Measurements from ENCODE around the gene ZNF764. TPM values are rescaled to one million over a fixed set of nuclear protein-coding genes. Genes with fewer than 3 reads are reported as not detected.
"Not testable (repeated sequence)": the region's sequence is repeated elsewhere in the genome, so short reads cannot be mapped to it uniquely, and the experiment has no call there.

Gene ZNF764
- total RNA-seq, 1 experiment from 2014 or later = 6.8 TPM

DNA sequence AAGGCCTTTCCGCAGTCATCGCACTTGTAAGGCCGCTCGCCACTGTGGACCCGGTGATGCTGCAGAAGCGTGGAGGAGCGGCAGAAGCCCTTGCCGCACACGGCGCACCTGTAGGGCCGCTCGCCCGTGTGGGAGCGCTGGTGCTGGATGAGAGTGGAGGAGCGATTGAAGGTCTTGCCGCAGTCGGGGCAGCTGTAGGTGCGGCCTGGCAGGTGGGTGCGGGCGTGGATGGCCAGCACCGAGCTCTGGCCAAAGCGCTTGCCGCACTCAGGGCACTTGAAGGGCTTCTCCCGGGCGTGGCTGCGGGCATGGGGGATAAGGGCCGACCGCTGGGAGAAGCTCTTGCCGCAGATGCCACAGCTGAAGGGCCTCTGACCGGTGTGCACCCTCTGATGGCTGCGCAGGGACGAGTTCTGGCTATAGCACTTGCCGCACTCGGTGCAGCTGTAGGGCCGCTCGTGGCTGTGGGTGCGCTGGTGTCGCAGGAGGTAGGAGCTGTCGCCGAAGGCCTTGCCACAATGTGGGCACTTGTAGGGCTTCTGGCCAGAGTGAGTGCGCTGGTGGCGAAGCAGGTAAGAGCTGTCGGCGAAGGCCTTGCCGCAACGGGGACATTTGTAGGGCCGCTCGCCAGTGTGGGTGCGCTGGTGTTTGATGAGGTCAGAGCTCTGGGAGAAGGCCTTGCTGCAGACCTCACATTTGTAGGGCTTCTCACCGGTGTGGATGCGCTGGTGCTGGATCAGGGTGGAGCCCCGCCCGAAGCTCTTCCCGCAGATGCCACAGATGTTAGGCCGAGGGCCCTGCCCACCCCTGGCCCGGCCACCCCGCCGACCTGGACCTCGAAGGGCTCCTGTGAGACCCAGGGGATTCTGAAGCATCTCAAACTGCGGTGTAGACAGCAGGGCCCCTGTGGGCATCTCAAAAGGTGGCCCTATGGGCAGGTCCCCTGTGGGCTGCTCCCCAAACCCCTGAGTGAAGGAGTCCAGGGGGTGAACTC lies 33.3 kb downstream of the ZNF764 start:
- peaks cover 18% of the 10 kb centered on the region for H3K36me3 ChIP-seq
- no peaks in the 10 kb centered on the region for H3K27me3 ChIP-seq
- peak overlapping the region; percentile 95; the same call in 1 of the 2 replicates for H3K4me3 ChIP-seq
- H3K9me3 ChIP-seq = no peaks in the 10 kb centered on the region
- no peak for DNase-seq

- peak; percentile 10 for DNase-seq
- Histone ChIP-seq H3K36me3 (peaks cover 18% of the 10 kb centered on the region), H3K27me3 (no peaks in the 10 kb centered on the region)
Measured at GRCh38 chr16:30523768-30524574, 34.2 kb downstream of the ZNF764 start.

GRCh38 chr16:30522702-30523463 lies 35.3 kb downstream of the ZNF764 start:
- not testable (repeated sequence) for H3K4me3 ChIP-seq, H3K27me3 ChIP-seq, H3K9me3 ChIP-seq, DNase-seq
- peaks cover 18% of the 10 kb centered on the region for H3K36me3 ChIP-seq

More at GRCh38 chr16:30523768-30524574, 34.2 kb downstream of the ZNF764 start:
- H3K4me3 ChIP-seq = no peak overlapping the region
- H3K9me3 ChIP-seq = no peaks in the 10 kb centered on the region

DNA sequence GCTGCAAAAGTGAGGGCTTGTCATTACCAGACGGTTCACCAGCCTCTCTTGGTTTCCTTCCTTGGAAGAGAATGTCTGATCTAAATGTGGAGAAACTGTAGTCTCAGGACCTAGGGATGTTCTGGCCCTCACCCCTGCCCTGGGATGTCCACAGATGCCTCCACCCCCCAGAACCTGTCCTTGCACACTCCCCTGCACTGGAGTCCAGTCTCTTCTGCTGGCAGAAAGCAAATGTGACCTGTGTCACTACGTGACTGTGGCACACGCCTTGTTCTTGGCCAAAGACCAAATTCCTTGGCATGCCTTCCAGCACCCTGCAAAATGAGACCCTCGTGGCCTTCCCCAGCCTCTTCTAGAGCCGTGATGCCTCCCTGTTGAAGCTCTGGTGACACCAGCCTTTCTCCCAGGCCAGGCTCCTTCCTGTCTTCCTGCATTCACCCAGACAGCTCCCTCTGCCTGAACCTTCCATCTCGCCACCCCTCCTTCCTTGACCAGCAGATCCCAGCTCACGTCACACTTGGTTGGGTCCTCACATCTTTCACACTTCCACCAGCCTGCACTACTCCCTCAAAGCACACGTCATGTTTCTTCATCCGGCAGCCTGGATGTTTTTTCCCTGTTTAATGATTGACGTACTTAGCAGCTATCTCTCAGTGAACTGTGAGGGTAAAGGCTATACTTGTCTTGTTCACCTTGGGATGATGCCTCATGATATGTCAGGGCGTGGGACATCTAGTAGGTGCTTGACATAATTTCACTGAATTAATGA lies 36.1 kb downstream of the ZNF764 start:
- H3K9me3 ChIP-seq = no peaks in the 10 kb centered on the region
- no peaks in the 10 kb centered on the region for H3K27me3 ChIP-seq
- peaks cover 18% of the 10 kb centered on the region for H3K36me3 ChIP-seq
- DNase-seq = no peak
- H3K4me3 ChIP-seq = no peak overlapping the region

DNA sequence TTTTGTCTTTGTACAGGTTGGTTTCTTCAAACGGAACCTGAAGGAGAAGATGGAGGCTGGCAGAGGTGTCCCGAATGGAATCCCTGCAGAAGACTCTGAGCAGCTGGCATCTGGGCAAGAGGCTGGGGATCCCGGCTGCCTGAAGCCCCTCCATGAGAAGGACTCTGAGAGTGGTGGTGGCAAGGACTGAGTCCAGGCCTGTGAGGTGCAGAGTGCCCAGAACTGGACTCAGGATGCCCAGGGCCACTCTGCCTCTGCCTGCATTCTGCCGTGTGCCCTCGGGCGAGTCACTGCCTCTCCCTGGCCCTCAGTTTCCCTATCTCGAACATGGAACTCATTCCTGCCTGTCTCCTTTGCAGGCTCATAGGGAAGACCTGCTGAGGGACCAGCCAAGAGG lies 36.7 kb downstream of the ZNF764 start:
- Histone ChIP-seq H3K36me3 (peaks cover 18% of the 10 kb centered on the region), H3K4me3 (no peak overlapping the region)
- DNase-seq = no peak

GRCh38 chr16:30519120-30520049 lies 38.8 kb downstream of the ZNF764 start:
- Histone ChIP-seq H3K4me3 (no peak overlapping the region), H3K36me3 (peaks cover 3% of the 10 kb centered on the region), H3K9me3 (no peaks in the 10 kb centered on the region), H3K27me3 (no peaks in the 10 kb centered on the region)
- DNase-seq = no peak

More for the DNA sequence above, 36.7 kb downstream of the ZNF764 start:
- H3K9me3 ChIP-seq = no peaks in the 10 kb centered on the region
- H3K27me3 ChIP-seq = no peaks in the 10 kb centered on the region

- Histone ChIP-seq H3K9me3 (no peaks in the 10 kb centered on the region), H3K36me3 (no peaks in the 10 kb centered on the region), H3K4me3 (no peak overlapping the region), H3K27me3 (no peaks in the 10 kb centered on the region)
- DNase-seq = no peak
Measured at GRCh38 chr16:30518552-30518951, 39.6 kb downstream of the ZNF764 start.

DNA sequence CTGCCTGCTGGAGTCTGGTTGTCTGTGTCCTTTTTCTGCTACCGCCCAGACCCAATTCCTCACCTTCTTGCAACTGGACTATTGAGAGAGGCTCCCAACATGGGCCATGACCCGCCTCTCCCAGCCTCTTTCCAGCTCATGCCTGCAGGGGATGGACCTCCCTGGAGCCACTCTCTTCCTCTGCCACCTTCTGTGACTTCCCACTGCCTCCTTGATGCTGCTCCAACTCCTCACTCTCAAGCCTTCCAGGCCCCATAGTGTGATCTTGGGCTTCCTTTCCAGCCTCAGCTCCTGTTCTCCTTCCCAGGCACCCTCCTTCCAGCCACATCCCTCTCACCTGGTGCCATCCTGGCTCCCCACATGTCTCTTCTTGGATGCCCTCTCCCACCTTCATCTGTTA lies 42.9 kb downstream of the ZNF764 start:
- no peaks in the 10 kb centered on the region for H3K27me3 ChIP-seq
- no peak overlapping the region for H3K4me3 ChIP-seq
- DNase-seq = no peak
- no peaks in the 10 kb centered on the region for H3K36me3 ChIP-seq
- no peaks in the 10 kb centered on the region for H3K9me3 ChIP-seq

- Histone ChIP-seq H3K27me3 (no peaks in the 10 kb centered on the region), H3K4me3 (no peak overlapping the region), H3K9me3 (no peaks in the 10 kb centered on the region), H3K36me3 (no peaks in the 10 kb centered on the region)
- no peak for DNase-seq
Measured at GRCh38 chr16:30511509-30511908, 46.7 kb downstream of the ZNF764 start.

DNA sequence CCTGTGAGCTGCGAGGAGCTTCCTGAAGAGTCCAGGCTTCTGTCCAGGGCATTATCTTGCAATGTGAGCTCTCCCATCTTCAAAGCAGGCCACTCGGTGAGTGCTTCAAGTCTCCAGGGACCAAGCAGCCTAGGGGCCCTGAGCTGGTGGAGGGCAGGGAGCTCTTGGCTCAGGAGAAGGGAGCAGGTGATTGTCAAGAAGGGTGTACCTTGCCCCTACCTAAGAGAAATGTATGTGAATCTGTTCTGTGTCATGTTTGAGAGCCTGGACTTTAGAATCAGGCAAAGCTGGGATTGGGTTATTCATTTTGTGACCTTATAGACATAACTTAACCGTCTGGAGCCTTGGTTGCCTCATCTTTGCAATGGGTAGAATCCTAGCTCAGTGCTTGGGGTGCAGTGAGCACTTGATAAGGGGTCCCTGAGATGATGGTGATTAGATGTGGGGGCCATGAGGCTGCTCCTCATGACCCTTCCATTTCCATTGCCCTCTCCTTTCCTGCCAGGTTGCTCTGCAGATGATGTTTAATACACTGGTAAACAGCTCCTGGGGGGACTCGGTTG lies 47.7 kb downstream of the ZNF764 start:
- Histone ChIP-seq H3K9me3 (no peaks in the 10 kb centered on the region), H3K36me3 (no peaks in the 10 kb centered on the region), H3K4me3 (no peak overlapping the region), H3K27me3 (no peaks in the 10 kb centered on the region)
- DNase-seq = no peak

GRCh38 chr16:30509081-30509765 lies 49.0 kb downstream of the ZNF764 start:
- DNase-seq = no peak
- Histone ChIP-seq H3K4me3 (no peak overlapping the region), H3K9me3 (no peaks in the 10 kb centered on the region), H3K36me3 (no peaks in the 10 kb centered on the region), H3K27me3 (no peaks in the 10 kb centered on the region)
